HCT116 (cell line): ENCODE measurements around the gene BCL7A. TPM values are rescaled to one million over a fixed set of nuclear protein-coding genes. Genes with fewer than 3 reads are reported as not detected.

Experiments
- ATAC-seq: fragments of 200-7000 bp; cut with Tn5 transposase; 2 replicates; pipeline ENCODE4 v1.9.1; 2020; ENCODE audit warnings: mild to moderate bottlenecking, moderate library complexity
- BruUV-seq: library from RNA; stranded (reverse); fragments of 400-500 nt; replicated peaks from 2 replicates; lab custom pipeline; 2021; lab: Mats Ljungman, UMichigan
- CTCF ChIA-PET: fragments of 300-600 bp; sonication (Branson Sonifier 250); formaldehyde crosslinking; loops from one replicate; lab custom pipeline; 2021; ENCODE audit warnings: antibody characterized with exemption; lab: Charles Lee
- POLR2A ChIA-PET: fragments of 300-600, 350-600 bp; sonication (Branson Sonifier 250); formaldehyde crosslinking; loops from one replicate; lab custom pipeline; 2021; ENCODE audit warnings: antibody characterized with exemption; lab: Charles Lee
- RAD21 ChIA-PET, 2 experiments: fragments of 300-600 bp; sonication (Branson Sonifier 250); formaldehyde crosslinking; loops; one replicate each; lab custom pipeline; 2023; ENCODE audit warnings: low total read pairs in 2 of 2; ENCODE audit not compliant: uncharacterized antibody in 2 of 2, unreplicated experiment in 2 of 2, low non-redundant PET in 1 of 2; lab: Charles Lee
- DNase-seq: peaks from one replicate; pipeline ENCODE4 v3.0.0-alpha.2; 2010; ENCODE audit warnings: low read depth, low spot score
- H2AFZ ChIP-seq: fragments of 200-600 bp; shearing (Covaris generic), sonication (generic); 2 replicates; pipeline ENCODE4 v1.6.1; 2017; ENCODE audit warnings: low read depth, mixed run types, mixed read lengths, antibody characterized with exemption, low read length; ENCODE audit not compliant: poor library complexity, severe bottlenecking
- H3K27ac ChIP-seq: 2 replicates; pipeline ENCODE4 v1.5.1; 2012; ENCODE audit warnings: low read depth, low read length
- H3K27me3 ChIP-seq: fragments of 200-600 bp; sonication (generic); 2 replicates; pipeline ENCODE4 v1.6.1; 2016; ENCODE audit warnings: mixed run types, low read length, mixed read lengths; ENCODE audit not compliant: insufficient read depth
- H3K36me3 ChIP-seq, 2 experiments: fragments of 200-500 bp in 1 of 2; fragments of 200-600 bp in 1 of 2; sonication (Bioruptor generic) in 1 of 2; sonication (generic) in 1 of 2; 2 replicates each; pipeline versions ENCODE4 v1.5.1 to v1.6.1; 2014 to 2016; ENCODE audit warnings: low read length in 2 of 2, inconsistent platforms in 1 of 2, mixed read lengths in 1 of 2, mixed run types in 1 of 2; ENCODE audit not compliant: insufficient read depth in 2 of 2, control insufficient read depth in 1 of 2
- H3K4me1 ChIP-seq, 2 experiments: fragments of 200-600 bp in 1 of 2; sonication (generic) in 1 of 2; 2 replicates each; pipeline versions ENCODE4 v1.5.1 to v1.6.1; 2012 to 2017; ENCODE audit warnings: low read length in 2 of 2, inconsistent platforms in 1 of 2, mild to moderate bottlenecking in 1 of 2, mixed read lengths in 1 of 2, mixed run types in 1 of 2, moderate library complexity in 1 of 2; ENCODE audit not compliant: insufficient read depth in 2 of 2, control insufficient read depth in 1 of 2
- H3K4me2 ChIP-seq: fragments of 200-600 bp; sonication (generic); 2 replicates; pipeline ENCODE4 v1.6.1; 2017; ENCODE audit warnings: mixed run types, low read length, mixed read lengths
- H3K4me3 ChIP-seq, 2 experiments: fragments of 200-600 bp in 1 of 2; sonication (generic) in 1 of 2; replicated peaks in 1 of 2; 2 replicates each; pipeline ENCODE4 v1.5.1; 2011 to 2016; ENCODE audit warnings: low read length in 2 of 2, control low read depth in 1 of 2, low read depth in 1 of 2, mild to moderate bottlenecking in 1 of 2, mixed read lengths in 1 of 2, mixed run types in 1 of 2
- H3K79me2 ChIP-seq: fragments of 200-600 bp; sonication (generic); 2 replicates; pipeline ENCODE4 v1.6.1; 2017; ENCODE audit warnings: mild to moderate bottlenecking, mixed run types, low read length, moderate library complexity, mixed read lengths; ENCODE audit not compliant: insufficient read depth
- H3K9ac ChIP-seq: fragments of 200-600 bp; sonication (generic); 2 replicates; pipeline ENCODE4 v1.6.1; 2016; ENCODE audit warnings: low read length, mixed read lengths
- H3K9me2 ChIP-seq: fragments of 200-600 bp; sonication (generic), shearing (Covaris generic); 2 replicates; pipeline ENCODE4 v1.6.1; 2017; ENCODE audit warnings: mixed run types, mild to moderate bottlenecking, moderate library complexity; ENCODE audit not compliant: insufficient read depth
- H3K9me3 ChIP-seq, 2 experiments: fragments of 200-500 bp in 1 of 2; fragments of 200-600 bp in 1 of 2; sonication (Bioruptor generic) in 1 of 2; sonication (generic) in 1 of 2; 2 replicates each; pipeline ENCODE4 v1.6.1; 2014 to 2017; ENCODE audit warnings: low read length in 2 of 2, mixed read lengths in 2 of 2, inconsistent platforms in 1 of 2, low read depth in 1 of 2, mild to moderate bottlenecking in 1 of 2, mixed run types in 1 of 2, moderate library complexity in 1 of 2; ENCODE audit not compliant: control insufficient read depth in 1 of 2, insufficient read depth in 1 of 2
- H4K20me1 ChIP-seq: fragments of 200-600 bp; sonication (generic), shearing (Covaris generic); 2 replicates; pipeline ENCODE4 v1.6.1; 2017; ENCODE audit warnings: mixed run types, mild to moderate bottlenecking, moderate library complexity; ENCODE audit not compliant: insufficient read depth
- EGR1 ChIP-seq: IDR thresholded peaks from 2 replicates; pipeline ENCODE4 v1.6.1; 2012; ENCODE audit warnings: low read depth
- EZH2 ChIP-seq: fragments of 200-600 bp; sonication (generic); IDR thresholded peaks from 2 replicates; pipeline ENCODE4 v1.6.1; 2017; ENCODE audit warnings: antibody characterized with exemption, mixed run types
- EZH2phosphoT487 ChIP-seq: fragments of 200-600 bp; IDR thresholded peaks from 2 replicates; pipeline ENCODE4 v1.6.1; 2018; ENCODE audit warnings: antibody characterized with exemption, borderline replicate concordance
- JUND ChIP-seq: IDR thresholded peaks from 2 replicates; pipeline ENCODE4 v1.6.1; 2012
- REST ChIP-seq: IDR thresholded peaks from 2 replicates; pipeline ENCODE4 v1.6.1; 2012; ENCODE audit warnings: low read depth
- ZBTB33 ChIP-seq: IDR thresholded peaks from 2 replicates; pipeline ENCODE4 v1.6.1; 2011; ENCODE audit warnings: mild to moderate bottlenecking, low read length, moderate library complexity; ENCODE audit not compliant: insufficient replicate concordance; ENCODE audit errors: extremely low read depth
- ZFX ChIP-seq: fragments of 450-650 bp; IDR thresholded peaks from 2 replicates; pipeline ENCODE4 v1.6.1; 2017
- intact Hi-C: fragments of 100-400 bp; cut with micrococcal nuclease; formaldehyde crosslinking; loops from 2 replicates; pipeline ENCODE4 v1.10.0; 2022
- total RNA-seq: library from RNA; stranded (reverse); gene quantifications from one replicate; pipeline ENCODE4 v1.2.1, GENCODE V29; 2021; ENCODE audit not compliant: unreplicated experiment

Gene BCL7A
- total RNA-seq, 1 experiment from 2014 or later, result 14.2 TPM

- H3K4me3 ChIP-seq, result no peak overlapping the region
- POLR2A ChIA-PET, result no interaction called here
- H3K36me3 ChIP-seq, result peaks cover 0 to 5% of the 10 kb centered on the region in 2 experiments; a peak in 1 of 4 replicates
- H3K4me2 ChIP-seq, result no peak overlapping the region
- no peaks in the 10 kb centered on the region for H4K20me1 ChIP-seq
- RAD21 ChIA-PET, result no interaction called here
- DNase-seq, result no peak
- H3K27ac ChIP-seq, result no peak overlapping the region
- no peak overlapping the region for H3K9ac ChIP-seq
- H3K79me2 ChIP-seq, result peaks cover 46% of the 10 kb centered on the region
- CTCF ChIA-PET, result interaction anchor here (1.3 kb wide), 1 partner anchor 238 kb away, joined by 3 read pairs; no protein-coding TSS in a partner anchor
- no TSS peak for BruUV-seq
- ATAC-seq, result no peak
- peaks cover 4% of the 10 kb centered on the region in 2 experiments; a peak in 2 of 4 replicates for H3K4me1 ChIP-seq
- H3K9me3 ChIP-seq, result no peaks in the 10 kb centered on the region
- TF ChIP-seq ZBTB33, result no peak
- TF ChIP-seq REST, result no peak
- TF ChIP-seq ZFX, result no peak
- TF ChIP-seq EZH2phosphoT487, result no peak
- no peak for TF ChIP-seq JUND
- no peak for TF ChIP-seq EGR1
- TF ChIP-seq EZH2, result no peak
- TF ChIP-seq, all 23 proteins: peak for 0
- Histone ChIP-seq H3K27me3 (no peaks in the 10 kb centered on the region), H3K9me2 (no peaks in the 10 kb centered on the region), H2AFZ (no peak overlapping the region)
- intact Hi-C loops, result no loop called here
Measured at GRCh38 chr12:122032580-122032979, 10.9 kb downstream of the BCL7A start.
